Stimulated activated CD4-positive, alpha-beta T cell treated with anti-CD3 and anti-CD28 coated beads, Interleukin-4, amount 100 ng/mL, for 48 hours (primary cell): ENCODE results near the gene CCDC154.
"Not testable (repeated sequence)": the region's sequence is repeated elsewhere in the genome, so short reads cannot be mapped to it uniquely, and the experiment has no call there.

Experiments used
- DNase-seq, 2 donors: peaks; one replicate each; pipeline ENCODE4 v3.0.0-alpha.2; 2020; ENCODE audit warnings: low read depth in 2 of 2

Gene CCDC154

GRCh38 chr16:1472974-1473373, 28.6 kb upstream of the CCDC154 start:
- no peak for DNase-seq

- no peak for DNase-seq
Measured at GRCh38 chr16:1471569-1472194, 27.3 kb upstream of the CCDC154 start.

GRCh38 chr16:1470481-1471251, 26.3 kb upstream of the CCDC154 start:
- no peak for DNase-seq

GRCh38 chr16:1469693-1470201, 25.4 kb upstream of the CCDC154 start:
- no peak for DNase-seq

- DNase-seq, result not testable (repeated sequence)
Measured at GRCh38 chr16:1469141-1469540, 24.8 kb upstream of the CCDC154 start.

GRCh38 chr16:1468426-1468810, 24.1 kb upstream of the CCDC154 start:
- no peak for DNase-seq

GRCh38 chr16:1466968-1467521, 22.7 kb upstream of the CCDC154 start:
- no peak for DNase-seq

GRCh38 chr16:1466054-1466453, 21.7 kb upstream of the CCDC154 start:
- no peak for DNase-seq

- no peak for DNase-seq
Measured at GRCh38 chr16:1465567-1465915, 21.2 kb upstream of the CCDC154 start.

GRCh38 chr16:1464894-1465566, 20.7 kb upstream of the CCDC154 start:
- DNase-seq, result no peak

GRCh38 chr16:1464196-1464893, 20.0 kb upstream of the CCDC154 start:
- no peak for DNase-seq

- DNase-seq, result no peak
Measured at GRCh38 chr16:1461146-1461545, 16.8 kb upstream of the CCDC154 start.

- no peak for DNase-seq
Measured at GRCh38 chr16:1460602-1461138, 16.3 kb upstream of the CCDC154 start.

GRCh38 chr16:1459967-1460366, 15.6 kb upstream of the CCDC154 start:
- no peak for DNase-seq

- DNase-seq, result no peak
Measured at GRCh38 chr16:1458977-1459341, 14.6 kb upstream of the CCDC154 start.

GRCh38 chr16:1458336-1458976, 14.1 kb upstream of the CCDC154 start:
- peak in 1 of 2 donors; percentile 35 for DNase-seq

GRCh38 chr16:1457489-1458245, 13.3 kb upstream of the CCDC154 start:
- no peak for DNase-seq

- DNase-seq, result no peak
Measured at GRCh38 chr16:1456951-1457350, 12.6 kb upstream of the CCDC154 start.

- no peak for DNase-seq
Measured at GRCh38 chr16:1455190-1456171, 11.1 kb upstream of the CCDC154 start.
